Astrocyte of the spinal cord (primary cell): ENCODE data around the gene ADAT1.
A peak's percentile ranks its signal among the peaks of the same experiment; 100 is the strongest.

Experiments
- DNase-seq: peaks from one replicate; pipeline ENCODE4 v3.0.0; 2011; ENCODE audit warnings: low read depth, low spot score
- H3K4me3 ChIP-seq: 2 replicates; pipeline ENCODE4 v1.5.1; 2011; ENCODE audit warnings: low read depth, mild to moderate bottlenecking, low read length, moderate library complexity
- CTCF ChIP-seq: IDR thresholded peaks from 2 replicates; pipeline ENCODE4 v1.5.1; 2012; ENCODE audit warnings: low read depth, mild to moderate bottlenecking, low read length, inconsistent platforms
- in situ Hi-C: cut with HindIII; loops from 2 replicates; pipeline ENCODE4 v1.10.0; 2017; ENCODE audit warnings: low sequenced_read_pairs

The ADAT1 gene, protein sequence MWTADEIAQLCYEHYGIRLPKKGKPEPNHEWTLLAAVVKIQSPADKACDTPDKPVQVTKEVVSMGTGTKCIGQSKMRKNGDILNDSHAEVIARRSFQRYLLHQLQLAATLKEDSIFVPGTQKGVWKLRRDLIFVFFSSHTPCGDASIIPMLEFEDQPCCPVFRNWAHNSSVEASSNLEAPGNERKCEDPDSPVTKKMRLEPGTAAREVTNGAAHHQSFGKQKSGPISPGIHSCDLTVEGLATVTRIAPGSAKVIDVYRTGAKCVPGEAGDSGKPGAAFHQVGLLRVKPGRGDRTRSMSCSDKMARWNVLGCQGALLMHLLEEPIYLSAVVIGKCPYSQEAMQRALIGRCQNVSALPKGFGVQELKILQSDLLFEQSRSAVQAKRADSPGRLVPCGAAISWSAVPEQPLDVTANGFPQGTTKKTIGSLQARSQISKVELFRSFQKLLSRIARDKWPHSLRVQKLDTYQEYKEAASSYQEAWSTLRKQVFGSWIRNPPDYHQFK

DNA sequence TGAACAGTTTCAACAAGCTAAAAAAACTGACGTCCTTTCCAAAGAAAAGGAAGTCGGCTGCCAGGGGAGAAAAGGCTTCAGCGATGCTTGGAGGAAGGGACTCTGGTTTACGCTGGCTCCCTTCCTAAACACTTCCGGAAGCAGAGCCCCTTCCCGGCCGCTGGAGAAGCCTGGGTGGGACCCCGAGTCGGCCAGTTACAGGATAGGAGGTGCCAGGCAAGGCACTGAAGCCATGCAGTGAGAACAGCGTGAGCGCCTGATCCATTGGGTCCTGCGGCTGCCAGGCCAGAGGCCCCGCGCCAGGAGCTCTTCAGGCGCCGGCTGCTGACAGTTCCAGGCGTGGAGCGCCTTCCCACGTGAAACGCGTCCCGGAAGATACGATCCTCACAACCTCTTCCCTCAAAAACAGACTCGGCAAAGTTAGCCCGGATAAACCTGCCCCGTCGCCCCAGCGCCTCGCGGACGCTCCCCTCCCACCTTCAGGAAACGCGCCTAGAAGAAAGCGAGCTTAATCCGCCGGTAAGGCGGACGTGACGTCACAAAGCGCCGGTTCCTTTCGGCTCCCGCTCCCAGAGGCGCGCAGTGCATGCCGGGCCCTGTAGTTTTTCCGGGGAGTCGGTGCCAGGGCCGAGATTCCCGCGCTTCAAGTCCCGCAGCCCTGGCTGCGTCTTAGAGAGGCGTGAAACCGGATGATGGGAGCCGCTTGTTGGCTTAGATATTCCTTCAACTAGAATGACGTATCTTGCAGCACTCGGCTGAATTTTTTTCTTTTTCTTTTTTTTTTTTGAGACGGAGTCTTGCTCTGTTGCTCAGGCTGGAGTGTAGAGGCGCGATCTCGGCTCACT, at the start of gene ADAT1:
Gene ADAT1, minus strand, starts transcription at position 521 of the 845 bp plus-strand sequence. CDS start 2,482 bp downstream, outside the sequence.
- peak; percentile 99 for DNase-seq
- peak within 1 kb of the TSS; percentile 89 for H3K4me3 ChIP-seq
- no peak for TF ChIP-seq CTCF
- in situ Hi-C loops = no loop called here

GRCh38 chr16:75667503-75667902, 44.4 kb upstream of the ADAT1 start:
- no peak for DNase-seq
- TF ChIP-seq CTCF = no peak
- no peak overlapping the region for H3K4me3 ChIP-seq
- in situ Hi-C loops = no loop called here

DNA sequence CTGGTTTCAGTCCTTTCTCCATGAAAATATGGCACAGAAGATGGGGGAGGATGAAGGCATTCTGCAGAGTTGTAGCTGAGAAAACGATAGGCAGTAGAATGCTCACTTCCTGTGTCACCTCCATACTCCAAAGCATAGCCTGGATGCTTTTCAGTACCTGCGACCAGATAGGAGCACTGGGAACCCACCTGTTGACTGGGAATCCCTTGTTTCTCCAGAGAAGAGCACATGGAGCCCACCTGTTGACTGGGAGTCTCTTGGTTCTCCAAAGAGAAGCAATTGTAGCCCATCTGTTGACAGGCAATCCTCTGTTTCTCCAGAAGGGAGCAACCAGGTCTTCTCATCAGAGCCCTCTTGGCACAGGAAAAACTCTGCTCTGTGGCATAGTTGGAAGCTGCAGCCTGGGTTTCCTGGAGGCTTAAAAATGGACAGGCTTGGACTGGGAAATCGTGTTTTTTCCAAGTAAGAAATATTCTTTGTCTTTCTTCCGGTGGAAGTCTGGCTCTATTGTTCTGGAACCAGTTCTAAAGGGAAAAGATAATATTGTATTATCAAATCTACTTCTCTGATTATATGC, 37.7 kb upstream of the ADAT1 start:
- H3K4me3 ChIP-seq = no peak overlapping the region
- no peak for TF ChIP-seq CTCF
- DNase-seq = no peak
- in situ Hi-C loops = no loop called here

DNA sequence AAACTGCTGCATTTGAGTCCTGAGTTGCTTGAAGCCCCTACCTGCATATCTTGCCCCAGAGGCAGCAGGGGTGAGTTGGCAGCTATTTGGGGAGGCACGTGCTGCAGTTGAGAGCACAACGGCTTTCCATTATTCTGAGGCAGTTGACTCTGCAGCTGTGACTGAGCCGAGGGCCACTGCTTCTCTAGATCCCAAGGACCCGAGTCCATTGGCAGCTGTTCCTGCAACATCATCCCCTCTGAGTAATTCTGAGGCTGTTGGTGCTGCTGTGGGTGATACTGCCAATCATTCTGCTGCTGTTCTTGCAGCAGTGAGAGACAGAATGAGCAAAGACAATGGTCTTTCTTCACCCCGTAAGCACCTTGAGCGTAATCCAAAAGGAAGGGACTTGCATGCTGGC, 37.2 kb upstream of the ADAT1 start:
- no peak for TF ChIP-seq CTCF
- in situ Hi-C loops = no loop called here
- DNase-seq = no peak
- H3K4me3 ChIP-seq = no peak overlapping the region

GRCh38 chr16:75658175-75658574, 35.1 kb upstream of the ADAT1 start:
- in situ Hi-C loops = no loop called here

More at GRCh38 chr16:75658175-75658574, 35.1 kb upstream of the ADAT1 start:
- TF ChIP-seq CTCF = no peak
- no peak overlapping the region for H3K4me3 ChIP-seq
- DNase-seq = no peak
